PFSK-1 (cell line): ENCODE data around the gene GNG7.

Source experiments
- SIN3A ChIP-seq: IDR thresholded peaks from 2 replicates; pipeline ENCODE4 v1.6.1; 2012; ENCODE audit warnings: mild to moderate bottlenecking, low read length, moderate library complexity, borderline replicate concordance; ENCODE audit not compliant: insufficient read depth
- TAF1 ChIP-seq: IDR thresholded peaks from 2 replicates; pipeline ENCODE4 v1.6.1; 2012; ENCODE audit warnings: low read length, control low read depth, borderline replicate concordance; ENCODE audit not compliant: insufficient read depth

DNA sequence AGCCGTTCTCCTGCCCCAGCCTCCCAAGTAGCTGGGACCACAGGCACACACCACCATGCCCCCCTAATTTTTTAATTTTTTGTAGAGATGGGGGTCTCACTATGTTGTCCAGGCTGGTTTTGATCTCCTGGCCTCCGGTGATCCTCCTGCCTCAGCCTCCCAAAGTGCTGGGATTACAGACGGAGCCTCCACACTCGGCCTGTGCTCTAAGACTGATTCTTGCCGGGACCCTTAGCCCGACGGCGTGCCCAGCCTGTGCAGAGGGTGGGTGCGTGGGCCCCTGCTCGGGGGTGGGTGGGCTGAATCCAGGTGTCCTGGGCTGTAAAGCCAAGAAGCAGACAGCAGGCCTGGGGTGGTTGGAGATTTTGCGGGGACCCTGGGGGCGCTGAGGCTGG lies 162.2 kb downstream of the GNG7 start:
- TF ChIP-seq SIN3A, result no peak
- TF ChIP-seq TAF1, result no peak
